HEK293T (cell line): ENCODE results near the gene COL5A1.

Experiments used
- CTCF ChIA-PET: fragments of 350-600 bp; formaldehyde crosslinking; extraction: SDS; loops from one replicate; lab custom pipeline; 2021; ENCODE audit warnings: antibody characterized with exemption, inconsistent platforms; lab: Yijun Ruan, JAX
- POLR2A ChIA-PET: fragments of 350-600 bp; formaldehyde crosslinking; extraction: SDS; loops from one replicate; lab custom pipeline; 2020; ENCODE audit warnings: antibody characterized with exemption, inconsistent platforms; lab: Yijun Ruan, JAX
- DNase-seq: peaks from one replicate; pipeline ENCODE4 v3.0.0; 2012; ENCODE audit warnings: mixed read lengths; ENCODE audit errors: extremely low spot score
- ARNT ChIP-seq: fragments of 450-650 bp; IDR thresholded peaks from 2 replicates; pipeline ENCODE4 v1.6.1; 2017; ENCODE audit warnings: mild to moderate bottlenecking
- BHLHE40 ChIP-seq: fragments of 450-650 bp; IDR thresholded peaks from 2 replicates; pipeline ENCODE4 v1.6.1; 2016; ENCODE audit warnings: mild to moderate bottlenecking, moderate library complexity, borderline replicate concordance
- CTBP1 ChIP-seq: fragments of 450-650 bp; IDR thresholded peaks from 2 replicates; pipeline ENCODE4 v1.6.1; 2016; ENCODE audit warnings: borderline replicate concordance
- ELF4 ChIP-seq: fragments of 450-650 bp; IDR thresholded peaks from 2 replicates; pipeline ENCODE4 v1.6.1; 2017; ENCODE audit warnings: antibody characterized with exemption
- FOXA1 ChIP-seq: fragments of 450-650 bp; IDR thresholded peaks from 2 replicates; pipeline ENCODE4 v1.6.1; 2016; ENCODE audit warnings: mild to moderate bottlenecking
- FOXK2 ChIP-seq: fragments of 450-650 bp; IDR thresholded peaks from 2 replicates; pipeline ENCODE4 v1.6.1; 2016; ENCODE audit warnings: mild to moderate bottlenecking
- FOXM1 ChIP-seq: fragments of 450-650 bp; IDR thresholded peaks from 2 replicates; pipeline ENCODE4 v1.6.1; 2017; ENCODE audit warnings: mild to moderate bottlenecking, borderline replicate concordance
- HDGF ChIP-seq: fragments of 450-650 bp; IDR thresholded peaks from 2 replicates; pipeline ENCODE4 v1.6.1; 2017; ENCODE audit warnings: antibody characterized with exemption, borderline replicate concordance
- L3MBTL2 ChIP-seq: fragments of 450-650 bp; conservative IDR thresholded peaks from 2 replicates; pipeline ENCODE4 v1.6.1; 2016; ENCODE audit warnings: mild to moderate bottlenecking
- LEF1 ChIP-seq: fragments of 450-650 bp; IDR thresholded peaks from 2 replicates; pipeline ENCODE4 v1.6.1; 2017; ENCODE audit warnings: mild to moderate bottlenecking, borderline replicate concordance
- NFRKB ChIP-seq: fragments of 450-650 bp; IDR thresholded peaks from 2 replicates; pipeline ENCODE4 v1.6.1; 2016; ENCODE audit warnings: mild to moderate bottlenecking, moderate library complexity
- SP1 ChIP-seq: fragments of 450-650 bp; IDR thresholded peaks from 2 replicates; pipeline ENCODE4 v1.6.1; 2017
- SUZ12 ChIP-seq: fragments of 450-650 bp; IDR thresholded peaks from 2 replicates; pipeline ENCODE4 v1.6.1; 2016; ENCODE audit warnings: mild to moderate bottlenecking
- TARDBP ChIP-seq: fragments of 450-650 bp; IDR thresholded peaks from 2 replicates; pipeline ENCODE4 v1.6.1; 2016
- ZNF384 ChIP-seq: fragments of 450-650 bp; IDR thresholded peaks from 2 replicates; pipeline ENCODE4 v1.6.1; 2016
- TF ChIP-seq, protein P1 (sequence below): fragments of 450-650 bp; IDR thresholded peaks from 2 replicates; pipeline ENCODE4 v1.6.1; 2016

The COL5A1 gene

DNA sequence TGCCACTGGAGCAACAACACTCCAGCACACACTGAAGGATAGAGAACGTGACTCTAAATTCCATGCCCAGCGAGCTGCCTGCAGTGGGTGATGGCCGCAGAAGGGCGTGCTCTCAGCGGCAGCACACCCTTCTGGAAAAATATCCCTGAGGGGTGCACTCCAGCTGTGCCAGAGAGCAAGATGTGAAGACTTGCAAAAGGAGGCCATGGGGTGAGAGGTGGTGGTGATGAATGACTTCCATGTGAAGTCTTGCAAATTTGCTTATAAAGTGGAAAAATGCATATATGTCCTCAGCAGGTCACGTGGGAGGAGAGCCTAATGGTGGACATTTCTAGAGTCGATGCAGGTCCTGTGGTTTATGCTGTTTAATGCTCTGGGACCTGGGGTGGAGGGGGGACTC, 39.8 kb upstream of the COL5A1 start:
- ChIA-PET POLR2A (no interaction called here), CTCF (no interaction called here)
- no peak for DNase-seq
- no peak for TF ChIP-seq ARNT
- TF ChIP-seq BHLHE40: no peak
- TF ChIP-seq ELF4: no peak
- TF ChIP-seq TARDBP: no peak
- TF ChIP-seq FOXA1: no peak
- TF ChIP-seq SP1: no peak
- TF ChIP-seq HDGF: no peak
- TF ChIP-seq FOXM1: no peak
- no peak for TF ChIP-seq FOXK2
- TF ChIP-seq L3MBTL2: no peak
- TF ChIP-seq NFRKB: no peak

DNA sequence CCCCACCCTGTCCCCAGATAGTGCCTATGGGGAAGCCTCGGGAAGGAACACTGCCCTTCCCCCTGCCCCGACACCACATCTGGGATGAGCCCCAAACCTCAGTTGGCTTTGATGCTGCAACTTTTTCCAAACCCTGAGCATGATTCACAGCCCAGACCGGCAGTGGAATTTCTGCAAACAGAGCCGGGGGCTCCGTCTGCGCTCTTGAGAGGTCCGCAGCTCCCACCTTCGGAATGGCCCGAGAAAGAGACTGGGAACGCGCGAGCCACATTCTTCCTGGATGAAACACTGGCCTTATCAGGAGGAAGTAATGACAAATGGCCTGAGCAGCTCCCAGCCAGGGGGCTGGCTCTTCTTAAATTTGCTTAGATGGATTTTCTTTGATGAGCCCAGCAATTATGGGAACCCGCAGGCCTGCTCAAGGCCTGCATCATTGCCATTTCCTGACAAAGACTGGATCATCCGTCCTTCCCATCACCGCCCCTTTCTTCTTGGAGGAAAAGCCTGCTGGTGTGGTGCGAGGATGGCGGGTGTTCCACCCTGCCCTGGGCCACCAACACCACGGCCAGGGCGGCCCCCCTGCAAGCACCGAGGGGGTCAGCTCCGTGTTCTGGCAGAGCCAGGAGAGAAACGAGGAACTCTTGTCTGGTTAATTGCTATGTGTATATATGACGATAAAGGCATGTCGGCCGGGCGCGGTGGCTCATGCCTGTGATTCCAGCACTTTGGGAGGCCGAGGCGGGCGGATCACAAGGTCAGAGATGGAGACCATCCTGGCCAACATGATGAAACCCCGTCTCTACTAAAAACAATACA, 38.8 kb upstream of the COL5A1 start:
- no peak for TF ChIP-seq CTBP1
- TF ChIP-seq, protein P1, sequence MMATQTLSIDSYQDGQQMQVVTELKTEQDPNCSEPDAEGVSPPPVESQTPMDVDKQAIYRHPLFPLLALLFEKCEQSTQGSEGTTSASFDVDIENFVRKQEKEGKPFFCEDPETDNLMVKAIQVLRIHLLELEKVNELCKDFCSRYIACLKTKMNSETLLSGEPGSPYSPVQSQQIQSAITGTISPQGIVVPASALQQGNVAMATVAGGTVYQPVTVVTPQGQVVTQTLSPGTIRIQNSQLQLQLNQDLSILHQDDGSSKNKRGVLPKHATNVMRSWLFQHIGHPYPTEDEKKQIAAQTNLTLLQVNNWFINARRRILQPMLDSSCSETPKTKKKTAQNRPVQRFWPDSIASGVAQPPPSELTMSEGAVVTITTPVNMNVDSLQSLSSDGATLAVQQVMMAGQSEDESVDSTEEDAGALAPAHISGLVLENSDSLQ: no peak
- TF ChIP-seq ARNT: no peak
- no peak for TF ChIP-seq FOXK2
- TF ChIP-seq HDGF: no peak
- no peak for TF ChIP-seq SP1
- no peak for TF ChIP-seq FOXA1
- no peak for TF ChIP-seq BHLHE40
- TF ChIP-seq ZNF384: no peak
- DNase-seq: no peak
- ChIA-PET CTCF (no interaction called here), POLR2A (no interaction called here)

DNA sequence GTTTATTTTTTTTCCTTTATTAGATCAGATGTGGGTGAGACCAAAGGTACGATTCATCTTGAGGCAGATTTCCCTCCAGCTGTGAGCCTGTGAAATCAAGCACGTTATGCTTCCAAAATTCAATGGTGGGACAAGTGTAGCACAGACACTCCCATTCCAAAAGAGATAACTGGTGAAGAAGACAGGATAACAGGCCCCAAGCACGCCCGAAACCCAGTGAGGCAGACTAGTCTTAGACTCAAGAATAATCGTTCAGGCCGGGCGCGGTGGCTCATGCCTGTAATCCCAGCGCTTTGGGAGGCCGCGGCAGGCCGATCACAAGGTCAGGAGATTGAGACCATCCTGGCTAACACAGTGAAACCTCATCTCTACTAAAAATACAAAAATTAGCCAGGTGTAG, 36.8 kb upstream of the COL5A1 start:
- DNase-seq: no peak
- CTCF ChIA-PET: no interaction called here
- TF ChIP-seq CTBP1: no peak
- TF ChIP-seq, protein P1: no peak
- no peak for TF ChIP-seq SUZ12
- TF ChIP-seq ZNF384: no peak
- no peak for TF ChIP-seq ELF4
- POLR2A ChIA-PET: no interaction called here

DNA sequence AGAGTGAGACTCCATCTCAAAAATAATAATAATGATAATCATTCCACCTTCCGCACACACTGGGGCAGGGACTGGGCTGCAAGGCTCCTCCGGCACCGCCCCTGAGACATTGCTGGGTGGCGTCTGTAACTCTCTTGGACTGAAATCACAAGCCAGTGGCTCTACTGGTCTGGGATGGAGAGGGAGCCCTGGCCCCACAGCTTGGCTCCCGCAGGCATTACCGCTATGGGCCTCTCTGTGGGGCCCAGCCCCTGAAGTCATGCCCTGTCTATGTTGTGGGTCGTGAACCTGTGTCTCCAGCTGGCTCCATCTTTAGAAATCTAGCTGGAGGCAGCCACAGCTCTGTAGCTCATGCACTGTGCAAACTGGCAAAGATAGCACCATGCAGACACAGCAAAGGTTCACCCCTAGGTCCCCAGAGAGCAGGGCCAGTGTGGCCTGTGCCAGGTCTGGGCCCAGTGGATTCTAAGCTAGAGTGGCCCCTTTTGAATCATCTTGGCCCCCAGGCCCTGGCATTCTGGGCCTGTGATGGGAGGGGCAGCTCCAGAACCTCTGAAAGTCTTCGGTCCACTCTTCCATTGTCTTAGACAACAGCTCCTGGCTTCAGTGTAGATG, 36.1 kb upstream of the COL5A1 start:
- no peak for DNase-seq
- ChIA-PET POLR2A (no interaction called here), CTCF (no interaction called here)
- TF ChIP-seq, protein P1: no peak
- TF ChIP-seq NFRKB (no peak), ELF4 (no peak), HDGF (no peak), ARNT (no peak), TARDBP (no peak), CTBP1 (no peak), L3MBTL2 (no peak), BHLHE40 (no peak), SUZ12 (no peak), FOXM1 (no peak)

DNA sequence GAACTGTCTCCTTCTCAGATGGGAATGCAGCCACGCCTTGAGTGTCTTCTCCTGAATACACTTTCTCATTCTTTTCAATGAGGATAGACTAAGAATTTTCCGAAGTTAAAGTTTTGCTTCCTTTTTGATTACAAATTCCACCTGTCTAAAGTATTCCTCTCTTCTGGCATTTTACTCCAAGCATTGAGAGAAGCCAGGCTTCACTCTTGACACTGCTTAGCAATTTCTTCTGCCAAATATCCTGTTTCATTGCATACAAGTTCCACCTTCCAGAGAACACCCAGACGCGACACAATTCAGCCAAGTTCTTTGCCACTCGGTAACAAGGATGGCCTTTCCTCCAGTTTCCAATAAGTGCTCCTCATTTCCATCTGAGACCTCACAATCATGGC, 35.6 kb upstream of the COL5A1 start:
- DNase-seq: no peak
- POLR2A ChIA-PET: no interaction called here
- CTCF ChIA-PET: no interaction called here
- TF ChIP-seq L3MBTL2 (no peak), SP1 (no peak), LEF1 (no peak), BHLHE40 (no peak), FOXK2 (no peak), FOXM1 (no peak), FOXA1 (no peak)

DNA sequence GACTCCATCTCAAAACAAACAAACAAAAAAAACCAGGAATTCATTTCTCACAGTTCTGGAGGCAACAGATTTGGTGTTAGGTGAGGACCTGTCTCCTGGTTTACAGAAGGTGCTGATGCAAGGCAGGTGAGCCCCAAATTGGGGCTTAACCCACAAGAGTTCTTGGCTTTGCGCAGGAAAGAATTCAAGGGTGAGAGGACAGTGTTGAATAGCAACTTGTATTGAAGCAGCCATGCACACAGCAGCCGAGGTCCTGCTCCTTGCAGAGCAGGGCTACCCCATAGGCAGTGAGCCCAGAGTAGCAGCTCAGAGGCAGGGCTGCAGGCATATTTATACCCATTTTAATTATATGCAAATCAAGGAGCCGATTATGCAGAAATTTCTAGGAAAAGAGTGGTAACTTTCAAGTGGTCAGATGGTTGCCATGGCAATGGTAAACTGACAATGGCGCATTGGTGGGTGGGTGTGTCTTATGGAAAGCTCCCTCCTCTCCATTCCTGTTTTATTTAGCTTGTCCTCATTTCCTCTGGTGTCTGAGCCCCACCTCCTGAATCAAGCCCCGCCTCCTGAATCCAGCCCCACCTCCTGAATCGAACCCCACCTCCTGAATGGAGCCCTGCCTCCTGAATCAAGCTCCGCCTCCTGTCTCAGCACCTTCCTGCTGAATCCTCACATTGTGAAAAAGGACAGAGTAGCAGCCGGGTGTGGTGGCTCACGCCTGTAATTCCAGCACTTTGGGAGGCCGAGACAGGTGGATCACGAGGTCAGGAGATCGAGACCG, 34.5 kb upstream of the COL5A1 start:
- DNase-seq: no peak
- TF ChIP-seq BHLHE40 (no peak), SUZ12 (no peak), ARNT (no peak), HDGF (no peak), TARDBP (no peak), FOXK2 (no peak), ELF4 (no peak), CTBP1 (no peak), FOXA1 (no peak), FOXM1 (no peak), L3MBTL2 (no peak), SP1 (no peak), LEF1 (no peak), NFRKB (no peak), ZNF384 (no peak)
- TF ChIP-seq, protein P1: no peak
- POLR2A ChIA-PET: no interaction called here
- CTCF ChIA-PET: no interaction called here
